MCF 10A (cell line): ENCODE measurements around the gene ITGA6. TPM values are rescaled to one million over a fixed set of nuclear protein-coding genes. Genes with fewer than 3 reads are reported as not detected.
A peak's percentile ranks its signal among the peaks of the same experiment; 100 is the strongest.

Experiments used
- BruUV-seq: library from RNA; stranded (reverse); fragments of 400-500 nt; replicated peaks from 2 replicates; lab custom pipeline; 2021; lab: Mats Ljungman, UMichigan
- CTCF ChIA-PET: fragments of 300-600 bp; sonication (Branson Sonifier 250); formaldehyde crosslinking; extraction: SDS; loops from one replicate; lab custom pipeline; 2021; ENCODE audit warnings: antibody characterized with exemption, inconsistent platforms; lab: Yijun Ruan, JAX
- POLR2A ChIA-PET: fragments of 300-600, 350-650 bp; sonication (Branson Sonifier 250); formaldehyde crosslinking; extraction: SDS; loops from one replicate; lab custom pipeline; 2020; ENCODE audit warnings: antibody characterized with exemption, inconsistent platforms; lab: Yijun Ruan, JAX
- DNase-seq: peaks from one replicate; pipeline ENCODE4 v3.0.0-alpha.2; 2018; ENCODE audit not compliant: unreplicated experiment
- H3K27ac Mint-ChIP-seq: one replicate; pipeline ENCODE4 v1.8.0; 2022; ENCODE audit warnings: mild to moderate bottlenecking, low read depth, mixed read lengths; ENCODE audit not compliant: unreplicated experiment
- H3K27me3 Mint-ChIP-seq: one replicate; pipeline ENCODE4 v1.8.0; 2022; ENCODE audit warnings: mixed read lengths; ENCODE audit not compliant: insufficient read depth, unreplicated experiment
- H3K36me3 Mint-ChIP-seq: one replicate; pipeline ENCODE4 v1.8.0; 2022; ENCODE audit warnings: mild to moderate bottlenecking, moderate library complexity, mixed read lengths; ENCODE audit not compliant: insufficient read depth, unreplicated experiment
- H3K4me1 Mint-ChIP-seq: one replicate; pipeline ENCODE4 v1.8.0; 2022; ENCODE audit warnings: mixed read lengths; ENCODE audit not compliant: insufficient read depth, unreplicated experiment
- H3K4me3 Mint-ChIP-seq: one replicate; pipeline ENCODE4 v1.8.0; 2022; ENCODE audit warnings: mild to moderate bottlenecking, moderate library complexity, mixed read lengths; ENCODE audit not compliant: unreplicated experiment
- H3K9me3 Mint-ChIP-seq: one replicate; pipeline ENCODE4 v1.8.0; 2022; ENCODE audit warnings: mixed read lengths; ENCODE audit not compliant: unreplicated experiment
- intact Hi-C: fragments of 100-400 bp; cut with micrococcal nuclease; formaldehyde crosslinking; loops from 2 replicates; pipeline ENCODE4 v1.14.1; 2022
- total RNA-seq: library from RNA; stranded (reverse); gene quantifications from 2 replicates; pipeline ENCODE4 v1.2.3, GENCODE V29; 2022
- TF ChIP-seq, protein P1 (sequence below): fragments of 200-600 bp; IDR thresholded peaks from one replicate; pipeline ENCODE4 v1.8.0; 2022; ENCODE audit warnings: antibody characterized with exemption, mild to moderate bottlenecking; ENCODE audit not compliant: unreplicated experiment

The ITGA6 gene
- total RNA-seq, 1 experiment from 2014 or later, result 315 TPM

DNA sequence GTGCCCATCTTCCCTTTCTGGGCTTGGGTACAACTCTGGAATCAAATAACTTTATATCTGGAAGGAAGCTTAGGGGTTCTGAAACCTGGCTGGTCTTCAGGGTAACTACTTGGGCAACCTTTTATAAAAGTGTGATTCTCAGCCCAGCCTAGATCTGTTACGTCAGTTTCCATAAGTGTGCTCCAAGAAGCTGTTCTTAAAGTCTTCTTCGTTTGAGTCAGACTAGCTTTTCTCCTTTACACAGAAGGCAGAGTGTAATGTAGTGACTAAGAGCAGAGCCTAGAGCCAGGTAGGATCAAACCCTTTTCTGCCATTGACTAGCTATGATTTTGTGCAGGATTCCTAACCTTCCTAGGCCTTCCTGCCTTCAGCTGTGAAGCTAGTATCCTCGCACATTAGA is 5.8 kb downstream of the ITGA6 start:
- CTCF ChIA-PET, result interaction anchor here (0.6 to 34.0 kb wide), 5 partner anchors 9 to 49 kb away, joined by 3 to 536 read pairs (median 5); no protein-coding TSS in a partner anchor
- H3K27me3 Mint-ChIP-seq, result no peaks in the 10 kb centered on the region
- H3K4me3 Mint-ChIP-seq, result no peak overlapping the region
- no TSS peak for BruUV-seq
- no peak for DNase-seq
- peaks cover 15% of the 10 kb centered on the region for H3K36me3 Mint-ChIP-seq
- no peaks in the 10 kb centered on the region for H3K9me3 Mint-ChIP-seq
- POLR2A ChIA-PET, result interaction anchor here (0.6 to 11.3 kb wide), 4 partner anchors 11 to 244 kb away, joined by 4 to 553 read pairs (median 178); no protein-coding TSS in a partner anchor
- TF ChIP-seq, protein P1, sequence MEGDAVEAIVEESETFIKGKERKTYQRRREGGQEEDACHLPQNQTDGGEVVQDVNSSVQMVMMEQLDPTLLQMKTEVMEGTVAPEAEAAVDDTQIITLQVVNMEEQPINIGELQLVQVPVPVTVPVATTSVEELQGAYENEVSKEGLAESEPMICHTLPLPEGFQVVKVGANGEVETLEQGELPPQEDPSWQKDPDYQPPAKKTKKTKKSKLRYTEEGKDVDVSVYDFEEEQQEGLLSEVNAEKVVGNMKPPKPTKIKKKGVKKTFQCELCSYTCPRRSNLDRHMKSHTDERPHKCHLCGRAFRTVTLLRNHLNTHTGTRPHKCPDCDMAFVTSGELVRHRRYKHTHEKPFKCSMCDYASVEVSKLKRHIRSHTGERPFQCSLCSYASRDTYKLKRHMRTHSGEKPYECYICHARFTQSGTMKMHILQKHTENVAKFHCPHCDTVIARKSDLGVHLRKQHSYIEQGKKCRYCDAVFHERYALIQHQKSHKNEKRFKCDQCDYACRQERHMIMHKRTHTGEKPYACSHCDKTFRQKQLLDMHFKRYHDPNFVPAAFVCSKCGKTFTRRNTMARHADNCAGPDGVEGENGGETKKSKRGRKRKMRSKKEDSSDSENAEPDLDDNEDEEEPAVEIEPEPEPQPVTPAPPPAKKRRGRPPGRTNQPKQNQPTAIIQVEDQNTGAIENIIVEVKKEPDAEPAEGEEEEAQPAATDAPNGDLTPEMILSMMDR, result no peak
- peaks cover 39% of the 10 kb centered on the region for H3K4me1 Mint-ChIP-seq
- peak overlapping the region; percentile 38 for H3K27ac Mint-ChIP-seq
- intact Hi-C loops, result no loop called here

DNA sequence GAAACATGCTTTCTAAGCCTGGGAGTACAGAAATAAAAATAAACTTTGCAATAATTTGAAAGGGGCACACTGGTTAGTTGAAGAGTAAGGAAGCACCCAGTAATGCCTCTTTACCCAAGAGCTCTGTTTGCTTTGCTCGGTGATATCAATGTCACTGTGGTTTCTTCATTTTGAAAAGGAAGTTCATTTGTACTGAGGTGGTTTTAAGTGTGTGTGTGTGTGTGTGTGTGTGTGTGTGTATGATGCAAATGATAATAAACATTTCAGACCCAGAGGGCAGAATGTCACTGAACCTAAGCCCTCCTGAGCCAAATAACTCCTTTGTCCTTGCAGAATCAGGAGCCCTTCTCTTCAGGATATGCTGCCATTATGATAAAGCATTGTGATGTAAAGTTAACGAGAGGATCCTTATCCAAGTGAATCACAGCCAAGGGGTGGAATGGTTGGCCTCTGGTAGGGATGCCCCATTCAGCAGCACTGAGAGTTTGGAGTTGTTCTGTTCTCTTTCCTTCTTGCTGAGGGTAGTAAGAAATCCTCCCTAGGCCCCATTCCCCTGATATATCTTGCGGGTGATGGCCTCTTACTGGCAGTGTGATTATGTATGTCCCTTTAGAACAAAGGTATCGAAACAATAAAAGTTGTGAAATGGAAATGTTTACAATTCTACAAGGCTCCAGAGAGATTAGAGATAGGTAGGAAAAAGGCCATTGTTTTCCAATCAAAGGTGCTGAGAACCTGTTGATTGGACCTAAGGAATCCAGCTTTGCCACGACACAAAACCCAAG is 7.6 kb downstream of the ITGA6 start:
- Mint-ChIP-seq H3K4me3 (no peak overlapping the region), H3K4me1 (peaks cover 52% of the 10 kb centered on the region), H3K27me3 (no peaks in the 10 kb centered on the region), H3K9me3 (no peaks in the 10 kb centered on the region), H3K27ac (no peak overlapping the region), H3K36me3 (peaks cover 15% of the 10 kb centered on the region)
- CTCF ChIA-PET, result interaction anchor here (0.6 to 34.0 kb wide), 3 partner anchors 26 to 308 kb away, joined by 3 to 536 read pairs (median 5); no protein-coding TSS in a partner anchor
- POLR2A ChIA-PET, result interaction anchor here (0.6 to 11.3 kb wide), 6 partner anchors 10 to 240 kb away, joined by 3 to 553 read pairs (median 118); no protein-coding TSS in a partner anchor
- intact Hi-C loops, result no loop called here
- no TSS peak for BruUV-seq
- no peak for DNase-seq
- TF ChIP-seq, protein P1, result no peak

- CTCF ChIA-PET, result interaction anchor here (0.6 to 34.0 kb wide), 2 partner anchors 26 to 241 kb away, joined by 3 to 536 read pairs; no protein-coding TSS in a partner anchor
- intact Hi-C loops, result no loop called here
- TF ChIP-seq, protein P1, result no peak
- H3K4me1 Mint-ChIP-seq, result peaks cover 52% of the 10 kb centered on the region
- no peak for DNase-seq
- POLR2A ChIA-PET, result interaction anchor here (0.7 to 18.1 kb wide), 3 partner anchors 6 to 31 kb away, joined by 4 to 553 read pairs (median 231); partner anchors contain the start of gene ITGA6
- H3K9me3 Mint-ChIP-seq, result no peaks in the 10 kb centered on the region
- H3K36me3 Mint-ChIP-seq, result peaks cover 15% of the 10 kb centered on the region
- H3K27me3 Mint-ChIP-seq, result no peaks in the 10 kb centered on the region
- no peak overlapping the region for H3K27ac Mint-ChIP-seq
- no TSS peak for BruUV-seq
- H3K4me3 Mint-ChIP-seq, result no peak overlapping the region
Observed at GRCh38 chr2:172435606-172435911, 8.2 kb downstream of the ITGA6 start.

DNA sequence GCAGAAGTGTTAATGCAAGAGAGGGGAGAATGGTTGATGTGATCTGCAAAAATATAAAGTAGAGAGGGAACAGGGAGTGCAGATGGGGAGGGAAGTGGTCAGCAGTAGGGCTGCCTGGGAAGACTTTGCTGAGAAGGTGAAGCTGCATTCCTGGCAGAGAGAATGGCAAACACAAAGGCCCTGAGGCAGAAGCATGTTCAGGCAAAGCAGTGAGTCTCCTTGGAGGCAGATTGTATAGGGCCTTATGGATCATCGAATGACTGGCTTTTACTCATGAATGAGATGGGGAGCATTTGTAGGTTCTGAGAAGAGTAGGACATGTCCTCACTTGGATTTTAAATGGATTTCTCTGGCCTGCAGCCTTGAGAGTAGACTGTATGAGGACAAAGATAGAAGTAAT is 9.5 kb downstream of the ITGA6 start:
- no peak overlapping the region for H3K4me3 Mint-ChIP-seq
- DNase-seq, result peak; percentile 57
- BruUV-seq, result no TSS peak
- POLR2A ChIA-PET, result interaction anchor here (7.7 to 18.1 kb wide), 4 partner anchors 7 to 208 kb away, joined by 89 to 553 read pairs (median 167); partner anchors contain the start of gene ITGA6
- no peaks in the 10 kb centered on the region for H3K27me3 Mint-ChIP-seq
- intact Hi-C loops, result no loop called here
- CTCF ChIA-PET, result interaction anchor here (34.0 kb wide), 1 partner anchor 24 kb away, joined by 536 read pairs; no protein-coding TSS in a partner anchor
- TF ChIP-seq, protein P1, result no peak
- no peaks in the 10 kb centered on the region for H3K9me3 Mint-ChIP-seq
- H3K36me3 Mint-ChIP-seq, result peaks cover 15% of the 10 kb centered on the region
- H3K27ac Mint-ChIP-seq, result no peak overlapping the region
- peaks cover 52% of the 10 kb centered on the region for H3K4me1 Mint-ChIP-seq
